Measurements from ENCODE around the gene TMEM18. TPM values are rescaled to one million over a fixed set of nuclear protein-coding genes. Genes with fewer than 3 reads are reported as not detected.

TMEM18 gene
- total RNA-seq, 2 donors from 2014 or later, result 32.5 to 33.4 TPM

DNA sequence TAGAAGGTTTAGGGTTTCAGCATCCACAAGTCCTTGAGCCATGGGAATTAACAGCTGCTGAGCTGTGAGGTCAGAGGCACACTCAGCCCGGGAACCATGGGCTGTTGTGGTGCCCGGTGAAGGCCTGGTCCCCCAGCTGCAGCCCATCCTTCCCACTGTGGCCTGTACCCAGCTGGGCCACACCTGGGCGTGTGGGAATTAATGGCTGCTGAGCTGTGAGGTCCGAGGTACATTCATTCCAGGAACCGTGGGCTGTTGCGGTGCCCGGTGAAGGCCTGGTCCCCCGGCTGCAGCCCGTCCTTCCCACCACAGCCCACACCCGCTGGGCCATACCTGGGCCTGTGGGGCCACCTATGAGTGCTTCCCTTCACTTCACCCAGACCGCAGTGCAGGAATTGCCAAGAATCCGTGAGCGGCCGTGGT lies 25.2 kb downstream of the TMEM18 start:
- Mint-ChIP-seq H3K9me3 (no peaks in the 10 kb centered on the region), H3K36me3 (ENCODE audit: insufficient read depth in 2 of 2) (no peaks in the 10 kb centered on the region), H3K4me3 (no peak overlapping the region), H3K27ac (no peak overlapping the region), H3K27me3 (ENCODE audit: low read depth) (no peaks in the 10 kb centered on the region), H3K4me1 (ENCODE audit: low read depth) (peaks cover 22% of the 10 kb centered on the region)
- no peak for DNase-seq
- no peak for ATAC-seq (replicated peaks in 1 of 2)

DNA sequence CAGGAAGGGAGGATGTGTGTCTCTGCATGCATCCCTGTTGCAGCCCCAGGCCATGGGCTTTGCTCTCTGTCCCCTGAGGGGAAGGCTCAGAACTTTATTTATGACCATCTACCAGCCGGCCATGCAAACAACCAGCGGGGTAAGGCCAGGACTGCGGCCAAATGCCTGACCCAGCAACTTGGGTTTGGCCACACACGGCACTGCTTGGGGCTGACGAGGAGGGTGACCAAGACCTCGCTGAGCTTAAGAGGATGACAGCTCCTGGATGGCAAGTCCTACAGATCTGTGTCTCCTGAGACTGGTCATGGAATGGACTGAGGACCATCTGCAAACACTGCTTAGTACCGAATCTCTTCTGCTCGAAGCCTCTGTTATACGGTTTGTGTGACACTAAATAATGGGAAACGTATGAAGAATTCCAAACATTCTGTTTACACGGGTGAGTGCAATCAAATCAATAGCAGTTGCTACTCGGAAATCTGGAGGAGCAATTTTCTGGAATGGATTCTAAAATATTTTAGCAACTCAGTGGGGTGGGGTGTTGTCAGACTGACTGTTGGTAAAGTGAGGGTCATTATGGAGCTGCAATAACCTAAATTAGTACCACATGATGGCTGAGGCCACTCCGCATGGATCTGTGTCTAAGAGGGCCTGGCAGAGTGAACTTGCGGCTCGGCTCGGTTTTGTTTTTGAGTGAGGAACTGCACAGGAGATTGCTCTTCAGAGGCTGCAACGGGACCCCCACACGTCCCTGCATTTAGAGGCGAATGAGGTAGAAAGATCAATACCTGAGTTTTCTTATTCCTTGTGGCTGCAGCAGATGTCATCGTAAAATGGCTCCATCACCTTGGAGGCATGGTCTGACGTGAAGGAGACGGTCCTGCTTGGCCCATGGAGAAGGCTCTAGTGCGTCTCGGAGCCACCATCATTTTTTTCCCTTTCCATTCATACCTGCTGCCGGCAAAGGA lies 26.6 kb downstream of the TMEM18 start:
- H3K36me3 Mint-ChIP-seq (ENCODE audit: insufficient read depth in 2 of 2), result no peaks in the 10 kb centered on the region
- peaks cover 11% of the 10 kb centered on the region for H3K4me1 Mint-ChIP-seq (ENCODE audit: low read depth)
- ATAC-seq (replicated peaks in 1 of 2) (no peak), DNase-seq (no peak)
- H3K4me3 Mint-ChIP-seq, result no peak overlapping the region
- H3K27me3 Mint-ChIP-seq (ENCODE audit: low read depth), result no peaks in the 10 kb centered on the region
- H3K27ac Mint-ChIP-seq, result no peak overlapping the region
- no peaks in the 10 kb centered on the region for H3K9me3 Mint-ChIP-seq

DNA sequence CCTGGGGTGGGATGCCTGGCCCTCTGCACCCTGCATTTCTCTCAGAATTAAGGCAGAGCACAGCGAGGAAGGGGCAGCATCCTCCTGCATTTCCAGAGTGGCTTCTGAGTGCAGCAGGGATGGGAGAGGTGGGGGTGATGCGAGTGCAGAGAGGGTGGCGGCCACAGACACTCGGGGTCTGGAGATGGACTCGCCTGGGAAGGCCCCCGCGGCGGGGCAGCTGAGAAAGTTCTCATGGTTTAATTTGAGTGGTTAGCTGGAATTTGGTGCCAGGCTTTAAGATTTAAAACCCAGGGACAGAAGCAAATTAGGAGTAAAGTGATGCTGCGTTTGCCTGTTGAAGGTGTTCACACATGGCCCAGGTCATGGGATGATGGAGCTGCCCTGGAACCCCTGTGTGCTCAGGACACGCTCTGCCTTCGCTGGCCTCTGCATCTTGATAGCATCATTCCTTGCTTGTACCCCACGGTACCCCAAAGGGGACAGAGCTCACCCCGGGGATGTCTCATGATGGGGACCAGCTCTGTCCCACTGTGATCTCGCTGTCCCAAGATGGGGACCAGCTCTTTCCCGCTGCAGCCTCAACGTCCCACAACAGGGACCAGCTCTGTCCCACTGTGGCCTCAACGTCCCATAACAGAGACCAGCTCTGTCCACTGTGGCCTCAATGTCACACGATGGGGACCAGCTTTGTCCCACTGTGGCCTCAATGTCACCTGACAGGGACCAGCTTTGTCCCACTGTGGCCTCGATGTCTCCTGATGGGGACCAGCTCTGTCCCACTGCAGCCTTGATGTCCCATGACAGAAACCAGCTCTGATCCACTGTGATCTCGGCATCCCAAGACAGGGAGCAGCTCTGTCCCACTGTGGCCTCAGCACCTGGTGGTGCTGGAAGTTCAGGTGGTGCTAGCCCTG lies 27.5 kb downstream of the TMEM18 start:
- H3K4me3 Mint-ChIP-seq, result no peak overlapping the region
- no peaks in the 10 kb centered on the region for H3K9me3 Mint-ChIP-seq
- peaks cover 11% of the 10 kb centered on the region for H3K4me1 Mint-ChIP-seq (ENCODE audit: low read depth)
- no peaks in the 10 kb centered on the region for H3K36me3 Mint-ChIP-seq (ENCODE audit: insufficient read depth in 2 of 2)
- no peak for DNase-seq
- ATAC-seq (replicated peaks in 1 of 2), result no peak
- H3K27me3 Mint-ChIP-seq (ENCODE audit: low read depth), result peaks cover 4% of the 10 kb centered on the region
- H3K27ac Mint-ChIP-seq, result no peak overlapping the region

DNA sequence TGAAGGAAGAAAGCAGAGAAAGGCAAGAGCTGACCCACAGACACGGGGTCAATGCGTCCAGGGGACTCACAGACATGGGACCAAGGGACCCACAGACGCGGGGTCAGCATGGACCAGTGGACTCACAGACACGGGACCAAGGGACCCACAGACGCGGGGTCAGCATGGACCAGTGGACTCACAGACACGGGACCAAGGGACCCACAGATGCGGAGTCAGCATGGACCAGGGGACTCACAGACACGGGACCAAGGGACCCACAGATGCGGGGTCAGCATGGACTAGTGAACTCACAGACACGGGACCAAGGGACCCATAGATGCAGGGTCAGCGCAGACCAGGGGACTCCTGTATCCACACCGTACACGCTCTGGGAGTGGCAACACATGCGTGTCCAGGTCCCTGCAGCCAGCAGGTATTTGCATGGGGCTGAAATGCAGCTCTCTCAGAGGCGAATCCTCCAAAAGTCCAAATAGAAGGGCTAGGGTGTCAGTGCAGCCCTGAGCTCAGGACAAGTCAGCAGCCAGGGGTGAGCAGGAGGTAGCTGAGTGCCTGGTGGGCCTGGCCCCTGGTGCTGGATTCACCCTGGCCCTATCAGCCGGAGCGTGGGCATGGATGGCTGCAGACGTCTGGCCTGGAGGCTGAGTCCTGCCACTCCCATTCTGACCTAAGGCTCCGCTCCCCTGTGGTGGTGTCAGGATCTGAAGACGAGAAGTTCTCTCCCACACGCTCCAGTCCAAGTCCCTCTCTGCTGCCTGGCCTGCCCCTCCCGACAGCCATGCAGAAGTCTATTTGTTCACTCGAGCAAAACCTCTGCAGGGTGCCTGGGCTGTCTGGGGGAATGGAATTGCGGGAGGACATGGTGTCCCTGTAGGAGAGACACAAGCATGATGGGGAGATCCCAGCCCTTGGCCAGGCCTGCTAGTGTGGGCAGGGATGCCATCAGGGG lies 28.5 kb downstream of the TMEM18 start:
- Mint-ChIP-seq H3K4me3 (no peak overlapping the region), H3K4me1 (ENCODE audit: low read depth) (peaks cover 11% of the 10 kb centered on the region), H3K9me3 (no peaks in the 10 kb centered on the region), H3K27me3 (ENCODE audit: low read depth) (peaks cover 12% of the 10 kb centered on the region), H3K27ac (no peak overlapping the region), H3K36me3 (ENCODE audit: insufficient read depth in 2 of 2) (no peaks in the 10 kb centered on the region)
- DNase-seq, result no peak
- no peak for ATAC-seq (replicated peaks in 1 of 2)

DNA sequence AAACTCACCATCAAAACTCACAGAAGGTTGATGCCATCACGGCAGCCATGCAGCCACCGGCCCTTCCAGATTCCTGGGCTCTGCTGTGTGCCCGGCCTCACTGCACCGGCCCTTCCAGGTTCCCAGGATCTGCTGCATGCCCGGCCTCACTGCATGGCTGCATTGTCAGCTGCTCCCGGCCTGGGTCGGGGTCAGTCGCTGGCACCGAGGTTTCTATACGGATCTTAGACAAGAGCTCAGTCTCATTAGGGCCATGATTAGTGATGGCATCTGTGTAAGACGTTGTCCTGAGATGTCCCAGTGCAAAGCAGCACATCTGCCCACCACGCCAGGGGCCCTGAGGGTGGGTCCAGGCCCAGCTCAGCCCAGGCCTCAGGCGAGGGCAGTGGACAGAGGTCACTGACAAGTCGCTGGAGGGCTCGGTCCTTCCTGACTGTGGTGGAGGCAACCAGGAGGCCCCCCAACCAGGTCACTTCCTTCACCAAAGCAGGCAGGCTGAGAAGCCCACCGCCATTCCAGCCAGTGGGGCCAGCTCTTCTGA lies 29.4 kb downstream of the TMEM18 start:
- Mint-ChIP-seq H3K36me3 (ENCODE audit: insufficient read depth in 2 of 2) (no peaks in the 10 kb centered on the region), H3K27me3 (ENCODE audit: low read depth) (peaks cover 12% of the 10 kb centered on the region), H3K4me1 (ENCODE audit: low read depth) (peaks cover 4% of the 10 kb centered on the region), H3K9me3 (no peaks in the 10 kb centered on the region), H3K4me3 (no peak overlapping the region), H3K27ac (no peak overlapping the region)
- ATAC-seq (replicated peaks in 1 of 2) (no peak), DNase-seq (no peak)

GRCh38 chr2:647003-647560 lies 30.1 kb downstream of the TMEM18 start:
- peaks cover 12% of the 10 kb centered on the region for H3K27me3 Mint-ChIP-seq (ENCODE audit: low read depth)
- no peak overlapping the region for H3K4me3 Mint-ChIP-seq
- DNase-seq (no peak), ATAC-seq (replicated peaks in 1 of 2) (no peak)
- H3K36me3 Mint-ChIP-seq (ENCODE audit: insufficient read depth in 2 of 2), result no peaks in the 10 kb centered on the region
- H3K4me1 Mint-ChIP-seq (ENCODE audit: low read depth), result no peaks in the 10 kb centered on the region
- H3K27ac Mint-ChIP-seq, result no peak overlapping the region
- H3K9me3 Mint-ChIP-seq, result no peaks in the 10 kb centered on the region

DNA sequence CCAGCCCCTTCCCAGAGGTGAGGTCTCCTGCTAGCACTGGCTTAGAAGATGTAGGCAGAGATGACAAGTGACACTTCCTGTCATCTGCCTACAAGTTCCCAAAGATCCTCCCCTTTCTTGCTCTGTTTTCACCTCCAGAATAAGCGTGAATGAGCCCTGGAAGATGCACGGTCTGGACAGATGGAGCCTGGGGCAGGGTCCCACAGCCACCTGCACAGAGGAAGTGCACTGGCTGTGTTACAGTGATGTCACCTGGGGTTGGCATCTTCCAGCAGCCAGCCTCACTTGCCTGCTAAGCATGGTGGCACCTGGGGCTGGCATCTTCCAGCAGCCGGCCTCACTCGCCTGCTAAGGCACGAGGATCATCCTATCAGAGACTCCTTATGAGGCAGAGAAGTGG lies 32.3 kb downstream of the TMEM18 start:
- Mint-ChIP-seq H3K27ac (no peak overlapping the region), H3K27me3 (ENCODE audit: low read depth) (peaks cover 12% of the 10 kb centered on the region), H3K4me3 (no peak overlapping the region), H3K36me3 (ENCODE audit: insufficient read depth in 2 of 2) (no peaks in the 10 kb centered on the region), H3K4me1 (ENCODE audit: low read depth) (no peaks in the 10 kb centered on the region), H3K9me3 (no peaks in the 10 kb centered on the region)
- DNase-seq (no peak), ATAC-seq (replicated peaks in 1 of 2) (no peak)

GRCh38 chr2:643761-644160 lies 33.4 kb downstream of the TMEM18 start:
- DNase-seq (no peak), ATAC-seq (replicated peaks in 1 of 2) (no peak)
- no peaks in the 10 kb centered on the region for H3K4me1 Mint-ChIP-seq (ENCODE audit: low read depth)
- no peaks in the 10 kb centered on the region for H3K9me3 Mint-ChIP-seq
- H3K4me3 Mint-ChIP-seq, result no peak overlapping the region
- H3K36me3 Mint-ChIP-seq (ENCODE audit: insufficient read depth in 2 of 2), result no peaks in the 10 kb centered on the region
- peaks cover 12% of the 10 kb centered on the region for H3K27me3 Mint-ChIP-seq (ENCODE audit: low read depth)
- H3K27ac Mint-ChIP-seq, result no peak overlapping the region

GRCh38 chr2:643334-643733 lies 33.9 kb downstream of the TMEM18 start:
- no peaks in the 10 kb centered on the region for H3K4me1 Mint-ChIP-seq (ENCODE audit: low read depth)
- H3K9me3 Mint-ChIP-seq, result no peaks in the 10 kb centered on the region
- H3K27me3 Mint-ChIP-seq (ENCODE audit: low read depth), result peaks cover 12% of the 10 kb centered on the region
- ATAC-seq (replicated peaks in 1 of 2) (no peak), DNase-seq (no peak)
- H3K4me3 Mint-ChIP-seq, result no peak overlapping the region
- no peaks in the 10 kb centered on the region for H3K36me3 Mint-ChIP-seq (ENCODE audit: insufficient read depth in 2 of 2)
- H3K27ac Mint-ChIP-seq, result no peak overlapping the region

- ATAC-seq (replicated peaks in 1 of 2) (no peak), DNase-seq (no peak)
- Mint-ChIP-seq H3K27ac (no peak overlapping the region), H3K4me3 (no peak overlapping the region), H3K36me3 (ENCODE audit: insufficient read depth in 2 of 2) (no peaks in the 10 kb centered on the region), H3K4me1 (ENCODE audit: low read depth) (no peaks in the 10 kb centered on the region), H3K27me3 (ENCODE audit: low read depth) (peaks cover 12% of the 10 kb centered on the region), H3K9me3 (no peaks in the 10 kb centered on the region)
Observed at GRCh38 chr2:641872-642815, 35.1 kb downstream of the TMEM18 start.

GRCh38 chr2:641164-641871 lies 35.9 kb downstream of the TMEM18 start:
- ATAC-seq (replicated peaks in 1 of 2), result no peak
- no peak for DNase-seq
- no peaks in the 10 kb centered on the region for H3K36me3 Mint-ChIP-seq (ENCODE audit: insufficient read depth in 2 of 2)
- no peaks in the 10 kb centered on the region for H3K9me3 Mint-ChIP-seq
- no peak overlapping the region for H3K27ac Mint-ChIP-seq
- H3K4me1 Mint-ChIP-seq (ENCODE audit: low read depth), result peaks cover 5% of the 10 kb centered on the region
- peaks cover 12% of the 10 kb centered on the region for H3K27me3 Mint-ChIP-seq (ENCODE audit: low read depth)
- H3K4me3 Mint-ChIP-seq, result no peak overlapping the region

Measured in activated T-cell treated with anti-CD3 and anti-CD28 coated beads, Interleukin-2, amount 50 U/mL, for 72 hours (primary cell).